NCI-H2196 (cell line): Measurements from ENCODE around the gene IFT43.

Source experiments
- DNase-seq: peaks from one replicate; lab custom pipeline; 2025; ENCODE audit not compliant: unreplicated experiment; lab: John Stamatoyannopoulos, UW

IFT43 gene

DNA sequence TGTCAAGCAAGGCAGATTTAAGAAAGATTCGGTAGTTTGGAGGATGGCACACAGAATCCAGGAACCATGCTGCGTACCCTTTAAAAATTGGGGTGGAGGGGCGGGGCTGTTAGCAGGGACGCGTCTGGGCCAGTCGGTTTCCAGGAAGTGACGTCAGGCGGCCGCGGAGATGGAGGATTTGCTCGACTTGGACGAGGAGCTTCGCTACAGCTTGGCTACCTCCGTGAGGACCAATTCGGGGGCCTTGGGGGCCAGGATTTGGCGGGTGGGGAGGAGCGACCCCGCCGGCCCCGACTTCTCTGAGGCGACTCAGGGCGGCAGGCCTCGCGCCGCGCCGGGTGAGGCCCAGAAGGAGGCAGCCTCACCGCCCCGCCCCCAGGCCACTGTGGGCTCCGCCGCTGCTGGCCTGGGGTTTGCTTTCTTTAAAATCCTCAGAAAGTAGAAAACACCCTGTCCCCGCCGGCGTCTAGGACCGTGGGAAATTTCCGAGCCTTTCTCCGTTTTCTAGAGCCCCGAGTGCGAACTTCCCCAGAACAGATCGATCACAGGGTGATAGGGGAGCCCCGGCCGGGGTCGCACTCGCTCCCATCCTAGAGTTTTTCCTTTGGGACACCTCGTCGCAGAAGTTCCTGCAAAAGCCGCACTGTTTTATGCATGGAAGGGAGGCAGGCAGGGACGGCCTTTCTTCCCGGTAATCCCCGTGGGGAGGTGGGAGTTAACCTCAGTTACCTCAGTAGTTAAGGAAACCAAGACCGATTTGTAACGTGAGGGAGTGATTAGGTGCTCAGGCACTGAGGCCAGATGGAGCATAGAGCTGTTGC, at the start of gene IFT43:
TSS of gene IFT43 (plus strand) at position 146 of the 821 bp plus-strand sequence. CDS start at position 170, 24 bp downstream.
- peak; percentile 77 for DNase-seq

- DNase-seq = no peak
These were observed 46.4 kb upstream of the IFT43 start for GRCh38 chr14:75939200-75939599.

DNA sequence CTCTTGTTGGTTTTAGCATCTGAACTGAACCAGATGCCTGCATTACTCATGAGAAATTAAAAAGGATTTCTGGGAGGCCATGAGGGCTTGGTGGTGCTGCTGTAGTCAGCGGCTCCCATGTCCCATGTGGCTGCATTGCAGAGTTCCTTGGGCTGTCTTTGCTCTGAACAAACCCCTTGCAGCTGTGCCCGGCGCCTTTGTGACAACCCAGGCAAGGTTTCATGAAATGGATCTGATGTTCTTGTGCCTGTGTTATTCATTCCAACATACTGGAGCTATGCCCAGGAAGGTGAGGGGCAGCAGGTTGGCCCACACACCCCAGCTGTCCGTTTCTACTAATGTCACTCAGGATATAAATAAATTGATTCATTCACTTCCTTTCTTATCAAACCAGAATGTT, 44.5 kb upstream of the IFT43 start:
- DNase-seq = no peak

- no peak for DNase-seq
These were observed 40.8 kb upstream of the IFT43 start for GRCh38 chr14:75944607-75945241.

- no peak for DNase-seq
These were observed 38.8 kb upstream of the IFT43 start for GRCh38 chr14:75946785-75947184.

- no peak for DNase-seq
These were observed 33.1 kb upstream of the IFT43 start for GRCh38 chr14:75952489-75952888.

- DNase-seq = no peak
These were observed 26.5 kb upstream of the IFT43 start for GRCh38 chr14:75959031-75959430.

DNA sequence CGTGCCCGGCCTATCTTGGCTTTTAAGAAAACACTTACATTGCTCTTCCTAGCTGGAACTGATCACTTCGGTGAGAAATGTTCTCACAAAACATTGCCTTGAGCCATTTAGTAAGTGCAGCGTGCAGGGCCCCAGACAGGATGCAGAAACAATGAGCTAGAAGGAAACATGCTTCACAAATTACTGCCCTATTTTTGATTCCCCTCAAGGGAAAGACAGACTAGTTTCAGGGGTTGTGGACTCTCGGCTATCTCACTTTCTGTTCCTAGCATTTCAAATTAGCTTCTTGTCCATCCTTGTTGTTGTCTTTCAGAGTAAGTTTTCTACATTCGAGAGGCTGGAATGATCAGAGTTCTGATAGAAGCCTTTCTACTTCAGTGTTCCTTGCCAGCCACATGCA, 25.3 kb upstream of the IFT43 start:
- no peak for DNase-seq

GRCh38 chr14:75961662-75962061, 23.9 kb upstream of the IFT43 start:
- no peak for DNase-seq

DNA sequence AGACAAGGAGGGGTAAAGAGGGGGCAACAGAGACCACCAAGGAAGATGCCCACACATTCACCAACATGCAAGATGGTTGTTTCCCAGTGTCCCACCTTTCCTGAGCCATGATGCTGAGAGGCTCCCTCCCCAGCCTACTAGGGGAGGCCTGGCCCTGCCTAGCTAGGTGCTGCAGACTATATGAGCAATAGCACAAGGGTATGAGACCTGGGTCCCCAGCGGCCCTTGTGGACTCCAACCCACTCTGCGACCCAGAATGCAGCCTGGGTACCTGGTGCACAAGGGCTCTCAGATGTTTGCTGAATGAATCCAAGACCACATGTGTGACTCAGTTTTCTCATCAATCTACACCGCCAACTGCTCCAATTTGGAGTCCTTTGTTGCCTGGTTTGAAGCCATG, 17.7 kb upstream of the IFT43 start:
- no peak for DNase-seq

DNA sequence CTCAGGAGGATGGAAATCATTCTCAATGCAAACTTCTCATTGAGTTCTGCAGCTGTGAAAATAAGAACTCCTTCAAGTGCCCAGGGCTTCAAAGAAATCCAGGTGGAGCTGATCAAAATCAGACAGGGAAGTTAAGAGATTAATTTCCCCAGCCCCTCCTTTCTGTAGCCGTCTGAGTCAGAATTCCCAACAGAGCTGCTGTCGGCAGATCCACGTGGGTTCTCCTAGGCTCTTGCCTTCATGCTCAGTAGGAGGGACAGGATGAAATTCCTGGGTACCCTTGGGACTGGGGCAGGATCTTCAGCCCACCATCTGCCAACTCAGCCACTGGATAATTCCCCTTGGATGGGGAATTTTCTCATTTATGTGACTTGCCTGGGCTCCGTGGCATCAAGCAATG, 17.1 kb upstream of the IFT43 start:
- no peak for DNase-seq

DNA sequence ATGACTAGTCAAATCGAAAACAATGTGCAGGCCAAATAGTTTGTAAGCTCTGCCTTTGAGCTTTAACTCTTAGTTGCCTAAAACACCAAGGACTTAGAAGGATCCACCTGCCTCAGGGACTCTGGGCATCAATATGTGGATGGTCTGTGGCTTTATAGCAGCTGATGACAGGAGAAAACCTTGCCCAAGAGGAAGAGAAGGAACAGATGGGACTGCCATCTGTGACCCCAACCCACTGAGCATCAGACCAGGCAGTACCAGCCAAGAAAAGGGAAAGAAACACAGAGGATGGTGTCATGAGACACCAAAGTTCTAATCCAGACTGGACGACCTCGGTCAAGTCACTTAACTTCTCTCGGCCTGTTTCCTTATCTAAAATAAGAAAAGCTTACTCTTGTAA, 16.4 kb upstream of the IFT43 start:
- no peak for DNase-seq

DNA sequence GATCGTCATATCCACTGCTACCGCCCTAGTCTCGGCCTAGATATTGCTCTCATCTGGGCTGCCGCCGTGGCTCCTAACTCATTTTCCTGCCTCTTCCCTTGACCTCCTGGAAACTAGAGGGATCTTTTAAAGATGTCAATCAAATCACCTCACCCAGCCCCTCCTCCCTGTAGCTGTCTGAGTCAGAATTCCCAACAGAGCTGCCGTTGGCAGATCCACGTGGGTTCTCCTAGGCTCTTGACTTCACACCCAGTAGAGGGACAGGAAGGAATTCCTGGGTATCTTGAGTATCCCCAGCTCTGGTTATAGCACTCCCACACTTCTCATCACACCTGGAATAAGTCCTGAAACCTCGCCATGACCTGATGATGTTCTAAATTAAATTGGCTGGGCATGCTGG, 15.7 kb upstream of the IFT43 start:
- DNase-seq = no peak

GRCh38 chr14:75970989-75971388, 14.6 kb upstream of the IFT43 start:
- DNase-seq = no peak

DNA sequence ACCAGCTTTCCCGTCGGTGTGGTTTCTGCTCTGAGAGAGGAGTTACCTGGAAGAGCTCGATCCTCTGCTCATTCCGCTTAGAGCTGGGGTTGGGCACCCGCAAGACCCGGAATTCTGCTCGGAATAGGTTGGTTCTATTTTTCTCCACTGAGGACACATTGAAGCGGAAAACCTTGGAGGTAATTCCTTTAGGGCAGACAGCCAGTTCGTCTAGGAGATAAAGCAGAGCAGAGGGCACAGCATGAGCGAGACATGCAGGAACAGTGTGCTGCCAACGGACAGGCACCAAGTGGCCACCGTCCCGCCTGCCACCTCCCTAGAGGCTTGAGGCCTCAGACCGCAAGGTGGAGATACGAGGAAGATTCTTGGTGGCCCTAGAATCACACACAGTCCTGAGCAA, 14.1 kb upstream of the IFT43 start:
- DNase-seq = no peak

- DNase-seq = no peak
These were observed 12.7 kb upstream of the IFT43 start for GRCh38 chr14:75972801-75973421.

GRCh38 chr14:75976826-75977581, 8.6 kb upstream of the IFT43 start:
- DNase-seq = no peak

GRCh38 chr14:75977582-75977943, 8.0 kb upstream of the IFT43 start:
- DNase-seq = no peak

GRCh38 chr14:75978249-75978731, 7.3 kb upstream of the IFT43 start:
- no peak for DNase-seq

GRCh38 chr14:75979071-75979571, 6.4 kb upstream of the IFT43 start:
- no peak for DNase-seq
